HG02798 (cell line): Measurements from ENCODE around the gene JOSD2.
"Not testable (repeated sequence)": the region's sequence is repeated elsewhere in the genome, so short reads cannot be mapped to it uniquely, and the experiment has no call there.

Experiments used
- ATAC-seq: cut with Tn5 transposase; IDR thresholded peaks from one replicate; pipeline ENCODE4 v1.9.1; 2021; ENCODE audit warnings: mild to moderate bottlenecking; ENCODE audit not compliant: unreplicated experiment, poor library complexity

Gene JOSD2

GRCh38 chr19:50478901-50479715, 31.9 kb downstream of the JOSD2 start:
- no peak for ATAC-seq

GRCh38 chr19:50477751-50478515, 33.1 kb downstream of the JOSD2 start:
- ATAC-seq, result no peak

- no peak for ATAC-seq
These were observed 34.1 kb downstream of the JOSD2 start for GRCh38 chr19:50476907-50477238.

DNA sequence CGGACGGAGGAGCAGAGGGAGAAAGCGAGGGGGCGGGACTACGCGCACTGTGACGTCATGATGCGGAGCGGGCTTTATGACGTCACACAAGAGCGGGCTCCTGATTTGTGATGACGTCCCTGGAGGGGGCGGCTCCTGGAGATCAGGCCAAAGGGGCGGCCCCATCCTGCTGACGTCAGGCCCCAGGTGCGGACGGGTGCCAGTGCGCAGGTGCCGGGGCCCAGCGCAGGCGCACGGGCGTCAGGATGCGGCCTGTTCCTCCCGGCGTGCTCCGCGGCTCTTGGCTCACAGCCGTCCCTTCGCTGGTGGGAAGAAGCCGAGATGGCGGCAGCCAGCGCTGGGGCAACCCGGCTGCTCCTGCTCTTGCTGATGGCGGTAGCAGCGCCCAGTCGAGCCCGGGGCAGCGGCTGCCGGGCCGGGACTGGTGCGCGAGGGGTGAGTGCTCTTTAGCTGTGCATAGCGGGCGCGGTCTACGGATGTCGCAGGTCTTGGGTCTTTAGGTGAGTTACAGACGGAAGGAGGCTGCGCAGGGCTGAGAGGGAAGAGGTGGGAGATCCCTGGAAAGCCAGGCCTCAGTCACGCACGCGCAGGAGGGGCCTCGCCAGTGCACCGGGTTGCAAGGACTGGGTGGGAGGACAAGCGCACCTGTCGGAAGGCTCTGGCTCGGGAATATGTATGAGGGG, 34.6 kb downstream of the JOSD2 start, which contains the start of the genes EMC10 and GARIN5A:
Gene EMC10 (plus strand): TSS at position 284 of the 683 bp plus-strand sequence. CDS start 38 bp downstream, at position 322.
Gene GARIN5A (minus strand): TSS at position 625 of the 683 bp plus-strand sequence. CDS start 460 bp downstream, at position 165.
- ATAC-seq, result peak; percentile 88

- no peak for ATAC-seq
These were observed 35.2 kb downstream of the JOSD2 start for GRCh38 chr19:50475736-50476223.

- no peak for ATAC-seq
These were observed 35.9 kb downstream of the JOSD2 start for GRCh38 chr19:50475101-50475568.

DNA sequence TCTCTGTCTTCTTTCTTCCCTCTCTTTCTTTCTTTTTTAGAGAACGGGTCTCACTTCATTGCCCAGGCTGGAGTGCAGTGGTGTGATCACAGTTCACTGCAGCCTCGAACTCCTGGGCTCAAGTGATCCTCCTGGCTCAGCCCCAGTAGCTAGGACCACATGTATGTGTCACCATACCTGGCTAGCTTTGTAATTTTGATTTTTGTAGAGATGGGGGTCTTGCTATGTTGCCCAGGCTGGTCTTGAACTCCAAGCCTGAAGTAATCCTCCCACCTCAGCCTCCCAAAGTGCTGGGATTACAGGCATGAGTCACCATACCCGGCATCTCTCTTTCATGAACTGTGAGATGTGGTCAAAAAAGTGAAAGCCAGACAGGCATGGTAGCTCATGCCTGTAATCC, 37.7 kb downstream of the JOSD2 start:
- ATAC-seq, result not testable (repeated sequence)

GRCh38 chr19:50468818-50469217, 42.2 kb downstream of the JOSD2 start:
- ATAC-seq, result no peak

DNA sequence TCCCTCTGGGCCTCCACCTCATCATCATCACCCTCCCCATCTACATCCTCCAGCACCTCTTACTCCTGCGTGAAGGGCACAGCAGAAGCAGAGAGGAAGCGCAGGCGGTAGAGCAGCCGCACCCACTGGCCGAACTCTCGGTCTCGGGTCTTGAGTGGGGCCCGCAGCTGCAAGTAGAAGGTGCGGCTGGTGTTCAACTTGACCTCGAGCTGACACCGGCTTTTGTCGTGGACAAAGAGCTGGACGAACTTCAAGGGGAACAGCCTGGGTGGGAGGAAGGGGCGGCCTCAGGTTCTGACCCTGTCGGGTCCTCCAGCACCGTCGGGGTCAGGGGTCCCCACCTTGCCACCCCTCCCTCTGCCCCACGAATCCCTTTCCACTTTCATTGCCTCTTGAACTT, 43.4 kb downstream of the JOSD2 start:
- ATAC-seq, result no peak

DNA sequence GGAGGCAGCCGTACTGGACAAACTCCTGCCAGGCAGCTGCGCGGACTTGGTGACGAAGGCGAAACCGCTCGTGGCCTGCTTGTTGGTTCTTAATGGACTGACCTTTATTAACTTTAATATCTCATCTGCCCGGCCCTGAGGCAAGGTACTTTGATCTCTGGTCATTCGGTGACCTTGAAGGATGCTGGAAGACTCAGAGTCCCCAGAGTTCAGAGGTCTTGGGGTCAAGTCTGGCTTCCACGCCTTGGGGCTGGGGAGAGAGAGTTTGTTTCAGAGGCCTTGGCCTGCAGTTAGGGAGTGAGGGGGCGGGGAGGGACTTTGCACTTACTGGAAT, 44.3 kb downstream of the JOSD2 start:
- no peak for ATAC-seq

DNA sequence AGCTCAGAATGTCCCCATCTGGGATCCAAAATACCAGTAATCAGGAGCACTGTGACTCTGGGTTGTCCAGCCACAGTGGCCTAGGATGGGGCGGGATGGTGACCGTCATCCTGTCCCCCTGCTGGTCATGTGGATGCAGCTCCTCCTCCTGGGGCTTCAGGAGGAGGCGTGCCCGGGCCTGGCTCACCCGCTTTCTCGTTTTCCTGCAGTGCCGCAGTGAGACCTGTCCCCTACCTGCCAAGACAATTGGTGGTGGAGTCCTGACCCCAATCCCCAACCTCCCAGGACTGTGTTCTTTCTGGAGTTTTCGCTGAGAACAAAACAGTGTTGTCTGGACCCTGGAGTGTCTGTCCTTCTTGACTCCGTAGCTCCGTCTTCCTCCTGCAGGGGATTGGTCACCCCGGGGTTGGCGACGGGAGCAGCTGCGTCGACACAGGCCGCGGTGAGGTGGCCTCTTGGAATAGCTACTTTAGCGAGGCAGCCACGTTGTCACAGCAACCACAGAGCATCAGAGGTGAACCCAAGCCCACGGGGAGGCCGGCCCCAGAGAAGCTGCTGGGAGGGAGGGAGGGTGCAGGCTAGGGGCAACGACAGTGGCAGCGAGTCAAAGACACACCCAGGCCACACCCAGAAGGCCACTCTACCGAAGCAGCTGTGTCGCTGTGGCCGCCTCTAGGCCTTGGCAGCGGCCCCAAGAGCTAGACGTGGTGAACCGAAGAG, 44.8 kb downstream of the JOSD2 start:
- ATAC-seq, result no peak

GRCh38 chr19:50465000-50465399, 46.0 kb downstream of the JOSD2 start:
- ATAC-seq, result no peak

DNA sequence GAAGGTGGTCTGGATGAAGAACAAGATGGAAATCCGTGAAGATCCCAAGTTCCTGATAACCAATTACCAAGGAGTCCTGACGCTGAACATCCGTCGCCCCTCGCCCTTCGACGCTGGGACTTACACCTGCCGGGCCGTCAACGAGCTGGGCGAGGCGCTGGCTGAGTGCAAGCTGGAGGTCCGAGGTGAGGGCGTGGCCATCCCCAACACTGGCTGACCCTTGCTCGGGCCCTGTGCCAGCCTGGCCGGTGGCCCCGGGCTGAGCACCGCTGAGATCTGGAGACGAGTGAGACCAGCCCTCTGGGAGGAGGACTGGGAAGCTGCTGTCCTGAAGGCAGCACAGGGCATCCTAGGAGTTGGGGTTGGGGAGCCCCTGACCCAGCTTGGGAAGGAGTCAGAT, 46.6 kb downstream of the JOSD2 start:
- ATAC-seq, result no peak

GRCh38 chr19:50462970-50463369, 48.0 kb downstream of the JOSD2 start:
- ATAC-seq, result no peak

- ATAC-seq, result peak; percentile 69
These were observed 49.7 kb downstream of the JOSD2 start for GRCh38 chr19:50461066-50461875.

DNA sequence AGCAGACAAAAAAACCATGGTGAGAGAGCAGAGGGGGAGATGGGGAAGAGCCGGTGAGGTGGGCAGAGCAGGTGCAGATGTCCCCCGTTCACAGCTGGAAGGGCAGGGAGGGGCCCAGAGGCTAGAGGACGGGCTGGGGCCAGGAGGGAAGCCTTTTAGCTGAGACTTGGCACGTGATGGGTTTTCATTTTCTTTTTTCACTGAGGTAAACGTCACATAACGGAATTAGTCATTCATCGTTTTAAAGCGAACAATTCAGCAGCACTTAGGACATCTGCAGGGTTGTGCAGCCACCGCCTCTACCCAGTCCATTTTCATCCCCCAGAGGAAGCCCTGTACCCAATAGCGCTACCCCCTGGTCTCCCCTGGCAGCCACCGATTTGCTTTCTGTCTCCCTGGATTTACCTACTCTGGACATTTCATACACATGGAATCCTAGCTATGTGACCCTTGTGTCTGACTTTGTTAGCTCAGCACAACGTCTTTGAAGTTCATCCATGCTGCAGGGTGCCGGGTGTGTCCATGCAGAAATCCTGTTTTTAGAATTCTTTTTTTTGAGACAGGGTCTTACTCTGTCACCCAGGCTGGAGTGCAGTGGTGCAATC, 50.7 kb downstream of the JOSD2 start:
- peak; percentile 53 for ATAC-seq

DNA sequence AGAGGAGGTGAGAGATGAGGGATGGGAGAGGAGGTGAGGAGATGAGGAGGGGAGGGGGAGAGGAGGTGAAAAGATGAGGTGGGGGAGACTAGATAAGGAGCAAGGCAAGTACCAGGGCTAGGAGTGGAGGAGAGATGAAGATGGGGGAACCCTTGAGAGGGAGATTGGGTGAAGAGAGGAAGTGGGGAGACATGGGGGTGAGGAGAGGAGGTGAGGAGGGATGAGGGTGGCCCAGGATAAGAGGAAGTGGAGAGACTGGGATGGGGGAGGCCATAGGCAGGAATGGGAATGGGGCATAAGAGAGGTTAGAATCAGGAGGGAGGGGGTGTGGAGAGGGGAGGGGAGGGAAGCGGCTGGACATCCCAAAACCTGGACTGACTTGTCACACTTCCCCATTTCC, 51.4 kb downstream of the JOSD2 start:
- ATAC-seq, result no peak

DNA sequence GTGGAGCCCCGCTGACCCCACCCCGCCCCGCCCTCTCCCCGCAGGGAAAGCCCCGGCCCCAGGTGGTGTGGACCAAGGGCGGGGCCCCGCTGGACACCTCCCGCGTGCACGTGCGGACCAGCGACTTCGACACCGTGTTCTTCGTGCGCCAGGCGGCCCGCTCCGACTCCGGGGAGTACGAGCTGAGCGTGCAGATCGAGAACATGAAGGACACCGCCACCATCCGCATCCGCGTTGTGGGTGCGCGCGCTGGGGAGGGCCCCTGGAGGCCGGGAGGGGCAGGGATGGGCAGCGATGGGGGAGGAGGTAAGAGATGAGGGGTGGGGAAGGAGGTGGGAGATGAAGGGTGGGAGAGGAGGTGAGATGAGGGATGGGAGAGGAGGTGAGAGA, 51.9 kb downstream of the JOSD2 start:
- no peak for ATAC-seq
